ENCODE data around the gene CIAO3.

DNA sequence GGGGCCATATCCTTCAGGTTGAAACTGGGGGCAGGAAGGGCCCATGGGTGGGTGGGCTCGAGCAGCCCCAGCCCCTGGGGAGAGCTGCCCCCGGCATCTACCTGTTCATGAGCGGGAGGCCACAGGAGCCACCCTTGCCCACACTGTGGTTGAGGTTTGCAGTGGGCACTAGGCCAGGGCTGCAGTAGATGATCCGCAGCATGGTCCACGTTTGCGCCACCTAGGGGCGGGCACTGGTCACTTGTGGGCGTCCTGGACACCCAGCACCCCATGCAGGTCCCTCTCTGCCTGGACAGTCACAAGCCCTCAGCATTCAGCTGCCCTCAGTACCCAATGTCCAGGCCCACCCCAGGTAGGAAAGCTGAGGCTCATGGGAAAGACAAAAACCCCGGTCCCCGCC, 54.8 kb downstream of the CIAO3 start:
- TF ChIP-seq, protein P1, sequence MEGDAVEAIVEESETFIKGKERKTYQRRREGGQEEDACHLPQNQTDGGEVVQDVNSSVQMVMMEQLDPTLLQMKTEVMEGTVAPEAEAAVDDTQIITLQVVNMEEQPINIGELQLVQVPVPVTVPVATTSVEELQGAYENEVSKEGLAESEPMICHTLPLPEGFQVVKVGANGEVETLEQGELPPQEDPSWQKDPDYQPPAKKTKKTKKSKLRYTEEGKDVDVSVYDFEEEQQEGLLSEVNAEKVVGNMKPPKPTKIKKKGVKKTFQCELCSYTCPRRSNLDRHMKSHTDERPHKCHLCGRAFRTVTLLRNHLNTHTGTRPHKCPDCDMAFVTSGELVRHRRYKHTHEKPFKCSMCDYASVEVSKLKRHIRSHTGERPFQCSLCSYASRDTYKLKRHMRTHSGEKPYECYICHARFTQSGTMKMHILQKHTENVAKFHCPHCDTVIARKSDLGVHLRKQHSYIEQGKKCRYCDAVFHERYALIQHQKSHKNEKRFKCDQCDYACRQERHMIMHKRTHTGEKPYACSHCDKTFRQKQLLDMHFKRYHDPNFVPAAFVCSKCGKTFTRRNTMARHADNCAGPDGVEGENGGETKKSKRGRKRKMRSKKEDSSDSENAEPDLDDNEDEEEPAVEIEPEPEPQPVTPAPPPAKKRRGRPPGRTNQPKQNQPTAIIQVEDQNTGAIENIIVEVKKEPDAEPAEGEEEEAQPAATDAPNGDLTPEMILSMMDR (IDR thresholded peaks at IDR 0.05): peak in 1 of 3 experiments; percentile 11
- TF ChIP-seq POLR2A (IDR thresholded peaks at IDR 0.05): no peak

All from testis (tissue), 2 donors.